ENCODE measurements around the gene SLC13A2.

GRCh38 chr17:28447396-28447760, 26.1 kb upstream of the SLC13A2 start:
- TF ChIP-seq CTCF (IDR thresholded peaks at IDR 0.05; ENCODE audit: extremely low read depth in 1 of 2, insufficient read depth in 1 of 2, low read depth in 1 of 2, low read length in 2 of 2) (no peak), POLR2AphosphoS5 (IDR thresholded peaks at IDR 0.05; ENCODE audit: insufficient read depth, low read depth, low read length) (no peak), EZH2 (IDR thresholded peaks at IDR 0.05; ENCODE audit: borderline replicate concordance, low read depth, low read length, severe bottlenecking) (no peak)
